ENCODE measurements around the gene POLR2J2. TPM values are rescaled to one million over a fixed set of nuclear protein-coding genes. Genes with fewer than 3 reads are reported as not detected.
"Not testable (repeated sequence)": the region's sequence is repeated elsewhere in the genome, so short reads cannot be mapped to it uniquely, and the experiment has no call there.

The POLR2J2 gene
- polyA plus RNA-seq, 1 of the 3 experiments (the other 2 are of a cell fraction) = 3.5 TPM

DNA sequence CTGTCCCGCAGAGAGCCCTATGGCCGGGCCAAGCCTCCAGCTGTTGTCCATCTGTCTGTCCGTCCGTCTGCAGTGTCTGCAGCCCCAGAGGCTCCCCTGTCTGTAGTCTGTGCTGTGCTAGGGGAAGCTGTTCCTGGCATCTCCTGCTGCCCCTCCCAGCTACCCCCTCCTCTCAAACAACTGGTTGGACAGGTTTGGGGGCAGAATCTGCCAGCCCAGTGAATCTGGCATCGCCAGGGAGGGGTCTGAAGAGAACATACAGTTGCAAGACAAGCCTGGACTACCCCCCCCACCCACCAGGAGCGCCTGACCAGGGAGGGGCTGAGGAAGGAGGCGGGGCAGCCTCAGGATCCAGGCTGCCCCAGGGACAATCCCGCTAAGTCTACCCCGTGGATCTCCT, 28.8 kb downstream of the POLR2J2 start, which contains the start of gene UPK3BL1:
UPK3BL1 (minus strand) TSS at position 101 of the 400 bp plus-strand sequence; CDS start at position 51, 50 bp downstream.
- H2AFZ ChIP-seq (ENCODE audit: low read depth); H3K9ac ChIP-seq; DNase-seq; H3K4me1 ChIP-seq (ENCODE audit: control insufficient read depth in 1 of 2, insufficient read depth in 2 of 2, low read depth in 1 of 2, low read length in 1 of 2); H3K36me3 ChIP-seq (replicated peaks in 1 of 2; ENCODE audit: control insufficient read depth in 1 of 2, insufficient read depth in 2 of 2, low read length in 1 of 2); CTCF ChIA-PET; H3K9me2 ChIP-seq; H3K9me3 ChIP-seq; H4K20me1 ChIP-seq (ENCODE audit: insufficient read depth); POLR2A ChIA-PET; H3K4me3 ChIP-seq (ENCODE audit: low read depth in 2 of 2, low read length in 1 of 2); H3K27ac ChIP-seq (ENCODE audit: low read depth in 2 of 2, low read length in 1 of 2); H3K4me2 ChIP-seq; H3K27me3 ChIP-seq (ENCODE audit: insufficient read depth); H3F3A ChIP-seq (replicated peaks; ENCODE audit: insufficient read depth); H3K79me2 ChIP-seq (ENCODE audit: insufficient read depth): not testable (repeated sequence)
- WGBS (ENCODE audit: low lambda C conversion rate) = no CpG with 5 or more reads among the region's 9 CpGs

DNA sequence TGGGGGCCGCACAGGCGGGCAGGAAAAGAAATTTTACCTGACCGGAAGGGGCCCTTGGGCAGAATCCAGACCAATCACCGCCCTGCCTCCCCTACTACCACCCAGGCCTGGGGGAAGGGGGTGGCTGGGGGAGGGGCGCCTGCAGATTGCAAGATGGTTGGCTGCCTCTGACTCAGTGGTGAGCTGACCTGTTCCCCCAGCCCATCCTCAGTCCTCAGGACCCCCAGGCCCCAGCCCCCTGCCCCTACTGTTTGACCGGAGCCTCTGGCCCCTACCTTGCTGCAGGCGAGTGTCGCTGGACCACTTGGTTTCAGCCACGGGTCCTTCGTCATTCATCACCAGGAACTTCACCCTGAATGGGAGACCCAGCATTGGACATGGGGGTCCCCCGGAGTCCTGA, 32.6 kb downstream of the POLR2J2 start:
- WGBS (ENCODE audit: low lambda C conversion rate) = 97% methylated on average over 8 of the region's 11 CpGs
- H3K4me2 ChIP-seq; H3K9me2 ChIP-seq; H3K36me3 ChIP-seq (replicated peaks in 1 of 2; ENCODE audit: control insufficient read depth in 1 of 2, insufficient read depth in 2 of 2, low read length in 1 of 2); H3K4me1 ChIP-seq (ENCODE audit: control insufficient read depth in 1 of 2, insufficient read depth in 2 of 2, low read depth in 1 of 2, low read length in 1 of 2); H3F3A ChIP-seq (replicated peaks; ENCODE audit: insufficient read depth); H3K9ac ChIP-seq; H3K79me2 ChIP-seq (ENCODE audit: insufficient read depth); H3K9me3 ChIP-seq; H3K27me3 ChIP-seq (ENCODE audit: insufficient read depth); H4K20me1 ChIP-seq (ENCODE audit: insufficient read depth); H3K27ac ChIP-seq (ENCODE audit: low read depth in 2 of 2, low read length in 1 of 2); H2AFZ ChIP-seq (ENCODE audit: low read depth); CTCF ChIA-PET; POLR2A ChIA-PET; H3K4me3 ChIP-seq (ENCODE audit: low read depth in 2 of 2, low read length in 1 of 2); DNase-seq: not testable (repeated sequence)

DNA sequence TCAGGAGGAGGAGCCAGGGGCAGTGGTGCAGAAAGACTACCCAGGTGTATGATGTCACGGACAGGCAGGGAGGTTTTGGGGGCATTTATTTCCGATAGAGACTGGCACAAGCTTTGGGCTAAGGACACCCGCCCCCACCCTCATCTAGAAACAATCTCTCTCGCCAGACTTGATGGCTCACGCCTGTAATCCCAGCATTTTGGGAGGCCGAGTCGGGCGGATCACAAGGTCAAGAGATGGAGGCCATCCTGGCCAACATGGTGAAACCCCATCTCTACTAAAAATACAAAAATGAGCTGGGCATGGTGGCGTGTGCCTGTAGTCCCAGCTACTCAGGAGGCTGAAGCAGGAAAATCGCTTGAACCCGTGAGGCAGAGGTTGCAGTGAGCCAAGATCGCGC, 34.5 kb downstream of the POLR2J2 start:
- H3K4me3 ChIP-seq (ENCODE audit: low read depth in 2 of 2, low read length in 1 of 2); H3K9me2 ChIP-seq; H3K9me3 ChIP-seq; H3K27ac ChIP-seq (ENCODE audit: low read depth in 2 of 2, low read length in 1 of 2); H3K9ac ChIP-seq; H3K4me2 ChIP-seq; H3K36me3 ChIP-seq (replicated peaks in 1 of 2; ENCODE audit: control insufficient read depth in 1 of 2, insufficient read depth in 2 of 2, low read length in 1 of 2); H3K27me3 ChIP-seq (ENCODE audit: insufficient read depth); H2AFZ ChIP-seq (ENCODE audit: low read depth); POLR2A ChIA-PET; H3F3A ChIP-seq (replicated peaks; ENCODE audit: insufficient read depth); CTCF ChIA-PET; H4K20me1 ChIP-seq (ENCODE audit: insufficient read depth); H3K79me2 ChIP-seq (ENCODE audit: insufficient read depth); DNase-seq; H3K4me1 ChIP-seq (ENCODE audit: control insufficient read depth in 1 of 2, insufficient read depth in 2 of 2, low read depth in 1 of 2, low read length in 1 of 2): not testable (repeated sequence)
- 89% methylated on average over 13 of the region's 13 CpGs for WGBS (ENCODE audit: low lambda C conversion rate)

DNA sequence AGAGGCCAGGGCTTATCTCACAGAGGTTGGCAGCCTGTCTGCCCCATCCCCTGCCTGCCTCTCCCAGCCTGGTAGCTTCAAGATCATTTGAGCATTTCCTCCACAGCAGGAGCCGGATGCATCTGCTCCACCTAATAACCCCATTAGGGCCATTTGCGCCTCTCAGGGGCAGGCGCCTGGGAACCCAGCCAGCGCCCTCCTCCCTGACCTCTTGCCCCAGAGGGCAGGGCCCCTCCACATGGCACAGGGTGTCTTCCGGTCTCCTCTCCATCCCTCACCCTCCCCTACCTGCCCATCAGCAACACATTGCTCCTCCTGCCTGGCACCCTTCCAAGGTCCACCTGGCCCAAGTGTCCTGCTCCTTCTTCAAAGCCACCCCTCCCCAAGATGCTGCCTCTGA, 36.1 kb downstream of the POLR2J2 start:
- H3K9me3 ChIP-seq; H2AFZ ChIP-seq (ENCODE audit: low read depth); H3K4me3 ChIP-seq (ENCODE audit: low read depth in 2 of 2, low read length in 1 of 2); H3K4me2 ChIP-seq; H4K20me1 ChIP-seq (ENCODE audit: insufficient read depth); H3K27ac ChIP-seq (ENCODE audit: low read depth in 2 of 2, low read length in 1 of 2); H3K9me2 ChIP-seq; H3K27me3 ChIP-seq (ENCODE audit: insufficient read depth); H3K36me3 ChIP-seq (replicated peaks in 1 of 2; ENCODE audit: control insufficient read depth in 1 of 2, insufficient read depth in 2 of 2, low read length in 1 of 2); POLR2A ChIA-PET; H3K9ac ChIP-seq; H3K4me1 ChIP-seq (ENCODE audit: control insufficient read depth in 1 of 2, insufficient read depth in 2 of 2, low read depth in 1 of 2, low read length in 1 of 2); H3K79me2 ChIP-seq (ENCODE audit: insufficient read depth); CTCF ChIA-PET; DNase-seq; H3F3A ChIP-seq (replicated peaks; ENCODE audit: insufficient read depth): not testable (repeated sequence)
- 100% methylated on average over 2 of the region's 5 CpGs for WGBS (ENCODE audit: low lambda C conversion rate)

DNA sequence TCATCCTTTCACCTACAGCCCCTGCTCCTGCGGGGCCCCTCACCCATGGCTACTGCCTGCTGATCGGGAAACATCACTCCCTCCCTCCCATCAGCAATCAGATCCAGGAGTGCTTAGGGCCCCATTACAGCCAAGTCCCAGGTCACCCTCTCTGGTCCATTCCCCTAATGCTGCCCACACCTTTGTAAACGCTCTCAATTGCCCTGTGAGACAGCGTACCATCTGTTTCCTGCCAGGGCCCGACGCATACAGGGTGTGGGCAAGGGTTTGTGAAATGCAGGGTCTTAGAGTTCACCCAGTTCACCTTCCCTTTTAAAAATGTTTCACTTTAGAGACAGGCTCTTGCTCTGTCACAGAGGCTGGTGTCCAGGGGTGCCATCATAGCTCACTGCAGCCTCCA, 37.2 kb downstream of the POLR2J2 start:
- H2AFZ ChIP-seq (ENCODE audit: low read depth); POLR2A ChIA-PET; H3K27me3 ChIP-seq (ENCODE audit: insufficient read depth); H3K4me1 ChIP-seq (ENCODE audit: control insufficient read depth in 1 of 2, insufficient read depth in 2 of 2, low read depth in 1 of 2, low read length in 1 of 2); H3K79me2 ChIP-seq (ENCODE audit: insufficient read depth); H3K9me3 ChIP-seq; H3K36me3 ChIP-seq (replicated peaks in 1 of 2; ENCODE audit: control insufficient read depth in 1 of 2, insufficient read depth in 2 of 2, low read length in 1 of 2); H3K9me2 ChIP-seq; H4K20me1 ChIP-seq (ENCODE audit: insufficient read depth); H3K9ac ChIP-seq; CTCF ChIA-PET; H3K4me2 ChIP-seq; H3K4me3 ChIP-seq (ENCODE audit: low read depth in 2 of 2, low read length in 1 of 2); H3F3A ChIP-seq (replicated peaks; ENCODE audit: insufficient read depth); DNase-seq: not testable (repeated sequence)
- WGBS (ENCODE audit: low lambda C conversion rate) = 81% methylated on average over 3 of the region's 6 CpGs
- H3K27ac ChIP-seq (ENCODE audit: low read depth in 2 of 2, low read length in 1 of 2) = peak overlapping the region in 1 of 2 experiments; percentile 70; a peak in 2 of 4 replicates

Data from SK-N-SH (cell line).